ACHN (cell line): Measurements from ENCODE around the gene RBM10.
"Not testable (repeated sequence)": the region's sequence is repeated elsewhere in the genome, so short reads cannot be mapped to it uniquely, and the experiment has no call there.

Experiments
- DNase-seq: peaks from one replicate; pipeline ENCODE4 v3.0.0-alpha.2; 2015
- in situ Hi-C: cut with HindIII; loops from 2 replicates; pipeline ENCODE4 v1.10.0; 2017; ENCODE audit warnings: low sequenced_read_pairs, low pct_ligation_motif_present, low pct_unique_long_range_greater_than_20kb

Gene RBM10

GRCh38 chrX:47144626-47145394 lies at the start of gene RBM10, which contains the start of gene NDUFB11:
Gene RBM10 (plus strand): TSS chrX:47145221. CDS start chrX:47147482, 2,261 bp downstream.
Gene NDUFB11 (minus strand): TSS chrX:47144702. CDS start chrX:47144679, 23 bp downstream.
- DNase-seq, result peak; percentile 88
- in situ Hi-C loops, result no loop called here

GRCh38 chrX:47097018-47097417 lies 48.0 kb upstream of the RBM10 start:
- no peak for DNase-seq
- in situ Hi-C loops, result no loop called here

- in situ Hi-C loops, result no loop called here
- DNase-seq, result no peak
Measured at GRCh38 chrX:47098338-47099094, 46.5 kb upstream of the RBM10 start.

- in situ Hi-C loops, result no loop called here
- DNase-seq, result no peak
Measured at GRCh38 chrX:47101206-47101605, 43.8 kb upstream of the RBM10 start.

- DNase-seq, in situ Hi-C loops: not testable (repeated sequence)
Measured at GRCh38 chrX:47110936-47111615, 33.9 kb upstream of the RBM10 start.

GRCh38 chrX:47112316-47112954 lies 32.6 kb upstream of the RBM10 start:
- no peak for DNase-seq
- in situ Hi-C loops, result no loop called here

- DNase-seq, in situ Hi-C loops: not testable (repeated sequence)
Measured at GRCh38 chrX:47116551-47117110, 28.4 kb upstream of the RBM10 start.

- DNase-seq, in situ Hi-C loops: not testable (repeated sequence)
Measured at GRCh38 chrX:47124466-47124865, 20.6 kb upstream of the RBM10 start.

GRCh38 chrX:47129157-47129898 lies 15.7 kb upstream of the RBM10 start:
- in situ Hi-C loops, result no loop called here
- DNase-seq, result peak; percentile 87

GRCh38 chrX:47129899-47130358 lies 15.1 kb upstream of the RBM10 start:
- in situ Hi-C loops, result no loop called here
- DNase-seq, result no peak

- DNase-seq, result no peak
- in situ Hi-C loops, result no loop called here
Measured at GRCh38 chrX:47133493-47133892, 11.5 kb upstream of the RBM10 start.

- in situ Hi-C loops, result not testable (repeated sequence)
- DNase-seq, result peak; percentile 15
Measured at GRCh38 chrX:47135650-47136049, 9.4 kb upstream of the RBM10 start.

GRCh38 chrX:47138171-47138570 lies 6.8 kb upstream of the RBM10 start:
- in situ Hi-C loops, result no loop called here
- DNase-seq, result no peak

GRCh38 chrX:47143894-47144625 lies 961 bp upstream of the RBM10 start:
- in situ Hi-C loops, result no loop called here
- peak; percentile 15 for DNase-seq

- DNase-seq, result no peak
Measured at GRCh38 chrX:47145395-47146120, 537 bp downstream of the RBM10 start.

GRCh38 chrX:47146121-47146935 lies 1.3 kb downstream of the RBM10 start:
- DNase-seq, result no peak
- in situ Hi-C loops, result no loop called here

More at GRCh38 chrX:47145395-47146120, 537 bp downstream of the RBM10 start:
- in situ Hi-C loops, result no loop called here
